ENCODE data around the gene JAG1.
"Not testable (repeated sequence)": the region's sequence is repeated elsewhere in the genome, so short reads cannot be mapped to it uniquely, and the experiment has no call there.

Gene JAG1

DNA sequence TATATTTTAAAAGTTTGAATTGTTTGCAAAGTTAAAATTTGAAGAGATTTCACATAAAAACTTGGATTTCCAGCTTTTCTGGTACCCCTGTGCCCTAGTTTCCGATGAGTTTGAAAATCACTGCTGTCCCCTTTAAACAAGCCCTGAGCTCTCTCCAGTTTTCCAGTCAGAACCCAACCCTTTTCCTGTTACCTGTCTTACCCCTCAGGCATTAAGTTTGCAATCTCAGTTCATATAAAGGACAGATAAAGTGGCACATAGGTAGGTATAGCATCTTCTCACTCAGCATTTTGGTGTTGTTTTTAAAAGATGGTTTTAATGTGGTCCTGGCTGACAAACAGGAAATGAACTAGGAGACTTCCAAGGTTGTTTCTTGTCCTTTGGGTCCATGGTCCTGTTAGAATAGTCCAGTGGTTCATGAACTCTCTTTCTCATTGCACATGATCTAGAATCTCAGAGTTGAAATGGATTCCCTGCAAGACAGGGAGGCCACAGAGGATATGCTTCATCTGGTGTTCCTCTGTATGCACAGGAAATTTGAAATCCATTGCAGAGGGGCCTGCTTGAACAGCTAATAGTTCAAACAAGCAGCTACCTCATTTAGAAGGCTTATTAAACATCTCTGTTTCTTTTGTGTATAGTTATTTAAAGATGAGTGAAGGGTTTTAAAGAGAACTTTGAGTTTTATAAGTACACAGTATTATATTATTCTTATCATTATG, 82.7 kb downstream of the JAG1 start:
- DNase-seq (ENCODE audit: low read depth), result no peak
- H3K4me3 ChIP-seq (ENCODE audit: low read depth, low read length), result no peak overlapping the region
- TF ChIP-seq, protein P1, sequence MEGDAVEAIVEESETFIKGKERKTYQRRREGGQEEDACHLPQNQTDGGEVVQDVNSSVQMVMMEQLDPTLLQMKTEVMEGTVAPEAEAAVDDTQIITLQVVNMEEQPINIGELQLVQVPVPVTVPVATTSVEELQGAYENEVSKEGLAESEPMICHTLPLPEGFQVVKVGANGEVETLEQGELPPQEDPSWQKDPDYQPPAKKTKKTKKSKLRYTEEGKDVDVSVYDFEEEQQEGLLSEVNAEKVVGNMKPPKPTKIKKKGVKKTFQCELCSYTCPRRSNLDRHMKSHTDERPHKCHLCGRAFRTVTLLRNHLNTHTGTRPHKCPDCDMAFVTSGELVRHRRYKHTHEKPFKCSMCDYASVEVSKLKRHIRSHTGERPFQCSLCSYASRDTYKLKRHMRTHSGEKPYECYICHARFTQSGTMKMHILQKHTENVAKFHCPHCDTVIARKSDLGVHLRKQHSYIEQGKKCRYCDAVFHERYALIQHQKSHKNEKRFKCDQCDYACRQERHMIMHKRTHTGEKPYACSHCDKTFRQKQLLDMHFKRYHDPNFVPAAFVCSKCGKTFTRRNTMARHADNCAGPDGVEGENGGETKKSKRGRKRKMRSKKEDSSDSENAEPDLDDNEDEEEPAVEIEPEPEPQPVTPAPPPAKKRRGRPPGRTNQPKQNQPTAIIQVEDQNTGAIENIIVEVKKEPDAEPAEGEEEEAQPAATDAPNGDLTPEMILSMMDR (IDR thresholded peaks at IDR 0.05; ENCODE audit: insufficient read depth, low read depth, low read length, missing control alignments), result no peak

DNA sequence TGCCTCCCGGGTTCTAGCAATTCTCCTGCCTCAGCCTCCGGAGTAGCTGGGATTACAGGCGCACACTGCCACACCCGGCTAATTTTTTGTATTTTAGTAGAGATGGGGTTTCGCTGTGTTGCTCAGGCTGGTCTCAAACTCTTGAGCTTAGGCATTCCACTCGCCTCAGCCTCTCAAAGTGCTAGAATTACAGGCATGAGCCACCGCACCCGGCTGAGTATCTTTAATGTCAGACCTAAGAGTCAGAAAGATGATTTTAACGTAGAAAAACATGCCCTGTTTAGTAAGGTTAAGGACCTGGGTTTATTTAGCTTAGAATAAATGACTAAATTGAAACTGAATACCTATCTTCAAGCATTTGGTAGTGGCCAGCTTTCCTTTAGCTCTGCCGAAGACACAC, 83.4 kb downstream of the JAG1 start:
- DNase-seq (ENCODE audit: low read depth); H3K4me3 ChIP-seq (ENCODE audit: low read depth, low read length): not testable (repeated sequence)
